DOHH2 (cell line): ENCODE results near the gene TAS2R4.
"Not testable (repeated sequence)": the region's sequence is repeated elsewhere in the genome, so short reads cannot be mapped to it uniquely, and the experiment has no call there.

ENCODE experiments used
- H3F3A ChIP-seq: fragments of 200-600 bp; sonication (generic), shearing (Covaris generic); 2 replicates; pipeline ENCODE4 v1.6.0; 2016; ENCODE audit warnings: antibody characterized with exemption, mild to moderate bottlenecking; ENCODE audit not compliant: control insufficient read depth, insufficient read depth
- H3K27ac ChIP-seq: fragments of 200-600 bp; sonication (generic); 2 replicates; pipeline ENCODE4 v1.5.1; 2014; ENCODE audit warnings: low read depth, mild to moderate bottlenecking, low read length, moderate library complexity
- H3K27me3 ChIP-seq: fragments of 200-600 bp; sonication (generic); 2 replicates; pipeline ENCODE4 v1.6.1; 2014; ENCODE audit warnings: mild to moderate bottlenecking, low read length, mixed read lengths; ENCODE audit not compliant: control insufficient read depth
- H3K36me3 ChIP-seq: fragments of 200-600 bp; sonication (generic); 2 replicates; pipeline ENCODE4 v1.6.1; 2014; ENCODE audit warnings: mild to moderate bottlenecking, low read length, moderate library complexity, mixed read lengths; ENCODE audit not compliant: control insufficient read depth
- H3K4me1 ChIP-seq: fragments of 200-600 bp; sonication (generic); 2 replicates; pipeline ENCODE4 v1.6.1; 2014; ENCODE audit warnings: mild to moderate bottlenecking, low read length, mixed read lengths; ENCODE audit not compliant: control insufficient read depth
- H3K4me2 ChIP-seq: fragments of 200-600 bp; sonication (generic); 2 replicates; pipeline ENCODE4 v1.6.0; 2014; ENCODE audit warnings: mild to moderate bottlenecking, low read length, moderate library complexity
- H3K4me3 ChIP-seq: fragments of 200-600 bp; sonication (generic); 2 replicates; pipeline ENCODE4 v1.5.1; 2014; ENCODE audit warnings: mild to moderate bottlenecking, low read length, mixed read lengths
- H3K79me2 ChIP-seq: fragments of 200-600 bp; sonication (generic); 2 replicates; pipeline ENCODE4 v1.6.1; 2014; ENCODE audit warnings: mild to moderate bottlenecking, low read length, mixed read lengths; ENCODE audit not compliant: control insufficient read depth
- H3K9me2 ChIP-seq: fragments of 200-600 bp; sonication (generic); replicated peaks from 2 replicates; pipeline ENCODE4 v1.6.1; 2014; ENCODE audit warnings: mild to moderate bottlenecking, low read length, mixed read lengths; ENCODE audit not compliant: control insufficient read depth
- H3K9me3 ChIP-seq: fragments of 200-600 bp; sonication (generic); 2 replicates; pipeline ENCODE4 v1.6.1; 2014; ENCODE audit warnings: antibody characterized with exemption, low read length, mixed read lengths; ENCODE audit not compliant: control insufficient read depth, insufficient read depth
- H4K20me1 ChIP-seq: fragments of 200-600 bp; sonication (generic); 2 replicates; pipeline ENCODE4 v1.6.0; 2014; ENCODE audit warnings: low read depth, mild to moderate bottlenecking, antibody characterized with exemption, low read length, moderate library complexity; ENCODE audit not compliant: control insufficient read depth, insufficient read depth
- EZH2phosphoT487 ChIP-seq: fragments of 200-600 bp; sonication (generic); IDR thresholded peaks from 2 replicates; pipeline ENCODE4 v1.6.1; 2017; ENCODE audit warnings: borderline replicate concordance, mild to moderate bottlenecking, antibody characterized with exemption, low read length, moderate library complexity, mixed read lengths
- TF ChIP-seq, protein P1 (sequence below): fragments of 200-600 bp; sonication (generic); IDR thresholded peaks from one replicate; pipeline ENCODE4 v1.5.1; 2014; ENCODE audit warnings: antibody characterized with exemption, mild to moderate bottlenecking, low read depth, low read length; ENCODE audit not compliant: poor library complexity, severe bottlenecking

TAS2R4 gene

DNA sequence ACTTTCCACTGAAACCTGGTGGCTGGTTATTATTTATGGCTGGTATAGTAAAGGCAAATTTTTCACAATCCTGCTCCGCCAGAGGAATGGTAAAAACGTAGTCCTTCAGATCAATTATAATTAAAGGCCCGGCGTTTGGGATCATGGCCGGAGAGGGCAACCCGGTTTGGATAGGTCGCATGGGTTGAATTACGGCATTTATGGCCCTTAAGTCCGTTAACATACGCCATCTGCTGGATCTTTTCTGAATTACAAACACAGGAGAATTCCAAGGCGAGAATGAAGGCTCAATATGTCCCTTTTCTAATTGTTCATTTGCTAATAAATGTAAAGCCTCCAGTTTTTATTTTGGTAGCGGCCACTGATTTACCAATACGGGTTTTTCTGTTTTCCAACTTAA lies 23.8 kb upstream of the TAS2R4 start:
- H3K4me1 ChIP-seq, result no peaks in the 10 kb centered on the region
- no peaks in the 10 kb centered on the region; the same call in 1 of the 2 replicates for H4K20me1 ChIP-seq
- H3K27ac ChIP-seq, result no peak overlapping the region
- H3K79me2 ChIP-seq, result no peaks in the 10 kb centered on the region
- no peaks in the 10 kb centered on the region for H3F3A ChIP-seq
- H3K9me3 ChIP-seq, result peaks cover 25% of the 10 kb centered on the region
- TF ChIP-seq, protein P1, sequence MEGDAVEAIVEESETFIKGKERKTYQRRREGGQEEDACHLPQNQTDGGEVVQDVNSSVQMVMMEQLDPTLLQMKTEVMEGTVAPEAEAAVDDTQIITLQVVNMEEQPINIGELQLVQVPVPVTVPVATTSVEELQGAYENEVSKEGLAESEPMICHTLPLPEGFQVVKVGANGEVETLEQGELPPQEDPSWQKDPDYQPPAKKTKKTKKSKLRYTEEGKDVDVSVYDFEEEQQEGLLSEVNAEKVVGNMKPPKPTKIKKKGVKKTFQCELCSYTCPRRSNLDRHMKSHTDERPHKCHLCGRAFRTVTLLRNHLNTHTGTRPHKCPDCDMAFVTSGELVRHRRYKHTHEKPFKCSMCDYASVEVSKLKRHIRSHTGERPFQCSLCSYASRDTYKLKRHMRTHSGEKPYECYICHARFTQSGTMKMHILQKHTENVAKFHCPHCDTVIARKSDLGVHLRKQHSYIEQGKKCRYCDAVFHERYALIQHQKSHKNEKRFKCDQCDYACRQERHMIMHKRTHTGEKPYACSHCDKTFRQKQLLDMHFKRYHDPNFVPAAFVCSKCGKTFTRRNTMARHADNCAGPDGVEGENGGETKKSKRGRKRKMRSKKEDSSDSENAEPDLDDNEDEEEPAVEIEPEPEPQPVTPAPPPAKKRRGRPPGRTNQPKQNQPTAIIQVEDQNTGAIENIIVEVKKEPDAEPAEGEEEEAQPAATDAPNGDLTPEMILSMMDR, result peak; percentile 73
- no peak for TF ChIP-seq EZH2phosphoT487
- no peaks in the 10 kb centered on the region for H3K27me3 ChIP-seq
- no peaks in the 10 kb centered on the region for H3K9me2 ChIP-seq
- H3K36me3 ChIP-seq, result peaks cover 99% of the 10 kb centered on the region
- no peak overlapping the region for H3K4me2 ChIP-seq
- no peak overlapping the region for H3K4me3 ChIP-seq

- peaks cover 22% of the 10 kb centered on the region for H3K9me3 ChIP-seq
- H3K36me3 ChIP-seq, result peaks cover 94% of the 10 kb centered on the region
- no peak overlapping the region for H3K4me3 ChIP-seq
- H3K79me2 ChIP-seq, result no peaks in the 10 kb centered on the region
- no peak overlapping the region for H3K27ac ChIP-seq
- H3F3A ChIP-seq, result no peaks in the 10 kb centered on the region
- H4K20me1 ChIP-seq, result no peaks in the 10 kb centered on the region; the same call in 1 of the 2 replicates
- TF ChIP-seq, protein P1, result peak; percentile 75
- TF ChIP-seq EZH2phosphoT487, result no peak
- H3K4me1 ChIP-seq, result no peaks in the 10 kb centered on the region
- no peaks in the 10 kb centered on the region for H3K9me2 ChIP-seq
- H3K27me3 ChIP-seq, result no peaks in the 10 kb centered on the region
- no peak overlapping the region for H3K4me2 ChIP-seq
Measured at GRCh38 chr7:141754939-141755338, 21.5 kb upstream of the TAS2R4 start.

DNA sequence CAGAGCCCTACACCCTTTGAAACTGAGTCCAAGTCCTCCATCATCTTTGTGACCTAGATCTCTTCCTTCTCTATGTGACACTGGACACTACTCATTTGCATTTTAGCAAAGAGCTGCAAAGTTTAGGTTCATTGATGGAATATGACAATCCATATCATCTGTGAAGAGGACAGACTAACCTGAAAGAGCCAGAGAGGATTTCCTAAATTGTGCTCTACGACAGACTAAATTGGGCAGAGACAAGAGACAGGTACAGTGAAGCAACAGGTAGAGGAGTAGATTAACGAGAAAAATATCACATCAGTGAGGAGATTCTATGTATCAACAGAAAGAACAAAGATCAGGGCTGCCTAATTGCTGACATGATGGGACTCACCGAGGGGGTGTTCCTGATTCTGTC lies 12.7 kb upstream of the TAS2R4 start, which contains the start of gene TAS2R3:
Gene TAS2R3 (plus strand): TSS at position 301 of the 400 bp plus-strand sequence. CDS start 62 bp downstream, at position 363.
- Histone ChIP-seq H3K4me3 (no peak within 1 kb of the TSS), H3K9me3 (no peaks in the 10 kb centered on the region), H3K4me1 (no peaks in the 10 kb centered on the region), H3K79me2 (no peaks in the 10 kb centered on the region), H3K9me2 (no peaks in the 10 kb centered on the region), H3F3A (no peaks in the 10 kb centered on the region), H3K27ac (no peak within 1 kb of the TSS), H3K4me2 (no peak within 1 kb of the TSS), H3K27me3 (no peaks in the 10 kb centered on the region), H3K36me3 (peaks cover 15% of the 10 kb centered on the region), H4K20me1 (no peaks in the 10 kb centered on the region)
- TF ChIP-seq EZH2phosphoT487, result no peak
- TF ChIP-seq, protein P1, result no peak

- H3K4me1 ChIP-seq, H3K27me3 ChIP-seq, H3F3A ChIP-seq, H3K36me3 ChIP-seq, H4K20me1 ChIP-seq, H3K27ac ChIP-seq, H3K4me3 ChIP-seq, H3K9me3 ChIP-seq, H3K79me2 ChIP-seq, H3K9me2 ChIP-seq, H3K4me2 ChIP-seq: not testable (repeated sequence)
Measured at GRCh38 chr7:141770083-141770583, 6.3 kb upstream of the TAS2R4 start.
